K562 (cell line): Measurements from ENCODE around the gene AAK1.

ENCODE experiments used
- EZH2 ChIP-seq: IDR thresholded peaks from 2 replicates; pipeline ENCODE4 v1.6.1; 2012; ENCODE audit warnings: low read depth, mild to moderate bottlenecking, inconsistent platforms, low read length, borderline replicate concordance
- MCM5 ChIP-seq: fragments of 450-650 bp; IDR thresholded peaks from 2 replicates; pipeline ENCODE4 v1.6.1; 2016; ENCODE audit warnings: low read depth
- MXI1 ChIP-seq: IDR thresholded peaks from 2 replicates; pipeline ENCODE4 v1.6.1; 2011; ENCODE audit warnings: low read depth, mild to moderate bottlenecking, improper control_type of control experiment, low read length
- RUNX1 ChIP-seq: sonication (generic); IDR thresholded peaks from 2 replicates; pipeline ENCODE4 v1.6.1; 2016; ENCODE audit warnings: antibody characterized with exemption, low read depth
- SP1 ChIP-seq: sonication (generic); formaldehyde crosslinking; IDR thresholded peaks from 2 replicates; pipeline ENCODE4 v1.8.1; 2022; ENCODE audit warnings: mild to moderate bottlenecking, missing genetic modification reagents
- ZNF511 ChIP-seq: sonication (generic); formaldehyde crosslinking; IDR thresholded peaks from 2 replicates; pipeline ENCODE4 v1.8.0; 2022; ENCODE audit warnings: mild to moderate bottlenecking, missing genetic modification reagents

- TF ChIP-seq RUNX1 (no peak), ZNF511 (CRISPR knock-in tag) (no peak), MXI1 (no peak), MCM5 (no peak), EZH2 (no peak), SP1 (no peak)
These were observed 43.3 kb upstream of the AAK1 start for GRCh38 chr2:69686813-69687212.
